Fibroblast of lung (primary cell): ENCODE measurements around the gene PDLIM4.

ENCODE experiments used
- CTCF ChIP-seq, 2 donors: IDR thresholded peaks in 1 of 2; conservative IDR thresholded peaks in 1 of 2; 1 replicate in 1 of 2; 2 replicates in 1 of 2; pipeline ENCODE4 v1.5.1; 2011 to 2012; ENCODE audit warnings: low read length in 2 of 2, control low read depth in 1 of 2, inconsistent platforms in 1 of 2, low read depth in 1 of 2, mild to moderate bottlenecking in 1 of 2
- EZH2 ChIP-seq: IDR thresholded peaks from 2 replicates; pipeline ENCODE4 v1.5.1; 2012; ENCODE audit warnings: low read length, control low read depth, mild to moderate bottlenecking; ENCODE audit errors: missing control alignments

GRCh38 chr5:132313366-132313765, 55.9 kb downstream of the PDLIM4 start:
- TF ChIP-seq CTCF (conservative IDR thresholded peaks at IDR 0.05 in 1 of 2, IDR thresholded peaks at IDR 0.05 in 1 of 2; ENCODE audit: low read depth in 1 of 2, low read length in 2 of 2) (no peak), EZH2 (no peak)
